Ishikawa (cell line): ENCODE data around the gene SMYD5.

ENCODE experiments used
- CEBPB ChIP-seq: IDR thresholded peaks from 2 replicates; pipeline ENCODE4 v1.6.1; 2012
- CREB1 ChIP-seq: IDR thresholded peaks from 2 replicates; pipeline ENCODE4 v1.6.1; 2012; ENCODE audit warnings: low read depth
- EGR1 ChIP-seq: IDR thresholded peaks from 2 replicates; pipeline ENCODE4 v1.6.1; 2012
- EP300 ChIP-seq: IDR thresholded peaks from 2 replicates; pipeline ENCODE4 v1.6.1; 2012; ENCODE audit warnings: borderline replicate concordance
- FOXM1 ChIP-seq: IDR thresholded peaks from 2 replicates; pipeline ENCODE4 v1.6.1; 2012; ENCODE audit warnings: low read depth, borderline replicate concordance
- MAX ChIP-seq: IDR thresholded peaks from 2 replicates; pipeline ENCODE4 v1.6.1; 2012
- NFIC ChIP-seq: IDR thresholded peaks from 2 replicates; pipeline ENCODE4 v1.6.1; 2012
- RAD21 ChIP-seq: IDR thresholded peaks from 2 replicates; pipeline ENCODE4 v1.6.1; 2012; ENCODE audit warnings: low read depth
- REST ChIP-seq: IDR thresholded peaks from 2 replicates; pipeline ENCODE4 v1.6.1; 2012; ENCODE audit warnings: low read depth, mild to moderate bottlenecking
- TAF1 ChIP-seq: IDR thresholded peaks from 2 replicates; pipeline ENCODE4 v1.6.1; 2012; ENCODE audit warnings: low read depth, mild to moderate bottlenecking
- TCF12 ChIP-seq: IDR thresholded peaks from 2 replicates; pipeline ENCODE4 v1.6.1; 2012; ENCODE audit warnings: low read depth
- TEAD4 ChIP-seq: IDR thresholded peaks from 2 replicates; pipeline ENCODE4 v1.6.1; 2012
- USF1 ChIP-seq: IDR thresholded peaks from 2 replicates; pipeline ENCODE4 v1.6.1; 2012
- YY1 ChIP-seq: IDR thresholded peaks from 2 replicates; pipeline ENCODE4 v1.6.1; 2012; ENCODE audit warnings: low read depth
- ZBTB7A ChIP-seq: IDR thresholded peaks from 2 replicates; pipeline ENCODE4 v1.6.1; 2012; ENCODE audit warnings: low read depth

Gene SMYD5

GRCh38 chr2:73252238-73253027 lies 38.4 kb downstream of the SMYD5 start:
- TF ChIP-seq MAX (no peak), EGR1 (no peak), ZBTB7A (no peak), CEBPB (no peak), YY1 (no peak), REST (no peak), TAF1 (no peak), TCF12 (no peak), EP300 (no peak), RAD21 (no peak), CREB1 (no peak), NFIC (no peak), USF1 (no peak), FOXM1 (no peak), TEAD4 (no peak)

GRCh38 chr2:73253400-73253799 lies 39.4 kb downstream of the SMYD5 start:
- TF ChIP-seq REST = no peak
- TF ChIP-seq TCF12 = no peak
- no peak for TF ChIP-seq RAD21
- TF ChIP-seq CREB1 = no peak
- no peak for TF ChIP-seq TEAD4
- TF ChIP-seq ZBTB7A = no peak
- no peak for TF ChIP-seq EP300
- no peak for TF ChIP-seq USF1
- TF ChIP-seq MAX = no peak
- no peak for TF ChIP-seq CEBPB

- TF ChIP-seq CREB1 (no peak), TCF12 (no peak), YY1 (no peak), NFIC (no peak), EGR1 (no peak), USF1 (no peak), ZBTB7A (no peak), REST (no peak), TEAD4 (no peak), TAF1 (no peak), FOXM1 (no peak), CEBPB (no peak), EP300 (no peak), MAX (no peak), RAD21 (no peak)
These were observed 39.9 kb downstream of the SMYD5 start for GRCh38 chr2:73253901-73254300.

GRCh38 chr2:73254343-73255006 lies 40.4 kb downstream of the SMYD5 start:
- no peak for TF ChIP-seq USF1
